NCI-H345 treated with DMSO at 0.1 percent for 48 hours (cell line): ENCODE measurements around the gene CEP126.

Experiments used
- DNase-seq: peaks from one replicate; lab custom pipeline; 2025; ENCODE audit not compliant: unreplicated experiment; lab: John Stamatoyannopoulos, UW

CEP126 gene

GRCh38 chr11:102006835-102007566 lies 92.2 kb downstream of the CEP126 start:
- DNase-seq = no peak

GRCh38 chr11:102007567-102008437 lies 93.0 kb downstream of the CEP126 start:
- DNase-seq = peak; percentile 74

GRCh38 chr11:102010776-102011494 lies 96.1 kb downstream of the CEP126 start:
- no peak for DNase-seq

- no peak for DNase-seq
These were observed 98.1 kb downstream of the CEP126 start for GRCh38 chr11:102012946-102013345.

- no peak for DNase-seq
These were observed 99.9 kb downstream of the CEP126 start for GRCh38 chr11:102014756-102015155.

- no peak for DNase-seq
These were observed 102.2 kb downstream of the CEP126 start for GRCh38 chr11:102017026-102017425.

GRCh38 chr11:102026217-102026616 lies 111.4 kb downstream of the CEP126 start:
- DNase-seq = no peak

- DNase-seq = no peak
These were observed 112.1 kb downstream of the CEP126 start for GRCh38 chr11:102026959-102027358.

GRCh38 chr11:102036757-102037156 lies 121.9 kb downstream of the CEP126 start:
- no peak for DNase-seq

- no peak for DNase-seq
These were observed 132.0 kb downstream of the CEP126 start for GRCh38 chr11:102046841-102047240.

GRCh38 chr11:102047305-102047924 lies 132.6 kb downstream of the CEP126 start, which contains the start of gene CFAP300:
Gene CFAP300 (plus strand): TSS chr11:102047437. CDS start chr11:102047471, 34 bp downstream.
- DNase-seq = peak; percentile 82
